Activated naive CD4-positive, alpha-beta T cell treated with anti-CD3 and anti-CD28 coated beads, Interleukin-2, amount 50 U/mL, for 72 hours (primary cell): ENCODE measurements around the gene PIGU. TPM values are rescaled to one million over a fixed set of nuclear protein-coding genes. Genes with fewer than 3 reads are reported as not detected.
A peak's percentile ranks its signal among the peaks of the same experiment; 100 is the strongest.

Experiments used
- ATAC-seq, 2 donors: fragments of 150-1000 bp; cut with Tn5 transposase; 2 replicates each; pipeline ENCODE4 v1.10.0; 2021; ENCODE audit warnings: mild to moderate bottlenecking in 2 of 2, moderate library complexity in 2 of 2
- DNase-seq, 2 donors: peaks; one replicate each; pipeline ENCODE4 v3.0.0; 2021 to 2022; ENCODE audit warnings: low spot score in 2 of 2
- H3K27ac Mint-ChIP-seq, 2 donors: one replicate each; pipeline ENCODE4 v1.8.0; 2022; ENCODE audit warnings: mild to moderate bottlenecking in 2 of 2, mixed read lengths in 2 of 2
- H3K36me3 Mint-ChIP-seq, 2 donors: one replicate each; pipeline ENCODE4 v1.8.0; 2022; ENCODE audit warnings: mixed read lengths in 2 of 2
- H3K9me3 Mint-ChIP-seq, 2 donors: one replicate each; pipeline ENCODE4 v1.8.0; 2022; ENCODE audit warnings: mixed read lengths in 2 of 2
- total RNA-seq, 2 donors: library from RNA; stranded (reverse); gene quantifications; one replicate each; pipeline ENCODE4 v1.2.3, GENCODE V29; 2022

PIGU gene
- total RNA-seq, 2 donors from 2014 or later = 13.2 to 20.6 TPM

- H3K27ac Mint-ChIP-seq = peak overlapping the region; percentile 85 to 89
- no peak for ATAC-seq
- H3K9me3 Mint-ChIP-seq = no peaks in the 10 kb centered on the region
- no peak for DNase-seq
- peaks cover 0 to 9% of the 10 kb centered on the region in 2 donors for H3K36me3 Mint-ChIP-seq
Observed at GRCh38 chr20:34579191-34579978, 97.5 kb downstream of the PIGU start.

- ATAC-seq (no peak), DNase-seq (no peak)
- H3K9me3 Mint-ChIP-seq = no peaks in the 10 kb centered on the region
- peaks cover 0 to 9% of the 10 kb centered on the region in 2 donors for H3K36me3 Mint-ChIP-seq
- no peak overlapping the region for H3K27ac Mint-ChIP-seq
Observed at GRCh38 chr20:34578521-34578920, 98.4 kb downstream of the PIGU start.

GRCh38 chr20:34578025-34578424 lies 98.9 kb downstream of the PIGU start:
- Mint-ChIP-seq H3K36me3 (peaks cover 0 to 9% of the 10 kb centered on the region in 2 donors), H3K27ac (no peak overlapping the region), H3K9me3 (no peaks in the 10 kb centered on the region)
- ATAC-seq (no peak), DNase-seq (no peak)

- no peak overlapping the region for H3K27ac Mint-ChIP-seq
- H3K36me3 Mint-ChIP-seq = peaks cover 0 to 9% of the 10 kb centered on the region in 2 donors
- ATAC-seq (no peak), DNase-seq (no peak)
- H3K9me3 Mint-ChIP-seq = no peaks in the 10 kb centered on the region
Observed at GRCh38 chr20:34577061-34577460, 99.8 kb downstream of the PIGU start.

GRCh38 chr20:34575756-34576155 lies 101.1 kb downstream of the PIGU start:
- no peak for DNase-seq
- H3K9me3 Mint-ChIP-seq = no peaks in the 10 kb centered on the region
- ATAC-seq = no peak
- H3K27ac Mint-ChIP-seq = no peak overlapping the region
- peaks cover 0 to 6% of the 10 kb centered on the region in 2 donors for H3K36me3 Mint-ChIP-seq

GRCh38 chr20:34575271-34575670 lies 101.6 kb downstream of the PIGU start:
- H3K36me3 Mint-ChIP-seq = peaks cover 0 to 6% of the 10 kb centered on the region in 2 donors
- no peak overlapping the region for H3K27ac Mint-ChIP-seq
- ATAC-seq (no peak), DNase-seq (no peak)
- no peaks in the 10 kb centered on the region for H3K9me3 Mint-ChIP-seq

- ATAC-seq (no peak), DNase-seq (no peak)
- H3K9me3 Mint-ChIP-seq = no peaks in the 10 kb centered on the region
- peaks cover 0 to 6% of the 10 kb centered on the region in 2 donors for H3K36me3 Mint-ChIP-seq
- H3K27ac Mint-ChIP-seq = peak overlapping the region in 1 of 2 donors; percentile 92
Observed at GRCh38 chr20:34574861-34575260, 102.0 kb downstream of the PIGU start.

GRCh38 chr20:34574426-34574825 lies 102.5 kb downstream of the PIGU start:
- peaks cover 0 to 6% of the 10 kb centered on the region in 2 donors for H3K36me3 Mint-ChIP-seq
- ATAC-seq (no peak), DNase-seq (no peak)
- peak overlapping the region in 1 of 2 donors; percentile 92 for H3K27ac Mint-ChIP-seq
- H3K9me3 Mint-ChIP-seq = no peaks in the 10 kb centered on the region

GRCh38 chr20:34573541-34574300 lies 103.2 kb downstream of the PIGU start:
- Mint-ChIP-seq H3K9me3 (no peaks in the 10 kb centered on the region), H3K36me3 (peaks cover 0 to 6% of the 10 kb centered on the region in 2 donors), H3K27ac (peak overlapping the region in 1 of 2 donors; percentile 40)
- ATAC-seq (no peak), DNase-seq (no peak)

- Mint-ChIP-seq H3K36me3 (peaks cover 0 to 6% of the 10 kb centered on the region in 2 donors), H3K9me3 (no peaks in the 10 kb centered on the region), H3K27ac (peak overlapping the region in 1 of 2 donors; percentile 86)
- no peak for ATAC-seq
- DNase-seq = no peak
Observed at GRCh38 chr20:34571753-34572152, 105.1 kb downstream of the PIGU start.

GRCh38 chr20:34570859-34571306 lies 106.0 kb downstream of the PIGU start:
- Mint-ChIP-seq H3K9me3 (no peaks in the 10 kb centered on the region), H3K36me3 (peaks cover 0 to 6% of the 10 kb centered on the region in 2 donors), H3K27ac (peak overlapping the region; percentile 70 to 86)
- DNase-seq (no peak), ATAC-seq (no peak)

- H3K9me3 Mint-ChIP-seq = no peaks in the 10 kb centered on the region
- DNase-seq = no peak
- H3K36me3 Mint-ChIP-seq = peaks cover 0 to 6% of the 10 kb centered on the region in 2 donors
- ATAC-seq = peak in 1 of 2 donors; percentile 26
- H3K27ac Mint-ChIP-seq = peak overlapping the region in 1 of 2 donors; percentile 92
Observed at GRCh38 chr20:34569598-34569997, 107.3 kb downstream of the PIGU start.

- ATAC-seq (no peak), DNase-seq (no peak)
- Mint-ChIP-seq H3K27ac (peak overlapping the region; percentile 62 to 71), H3K9me3 (no peaks in the 10 kb centered on the region), H3K36me3 (peaks cover 0 to 6% of the 10 kb centered on the region in 2 donors)
Observed at GRCh38 chr20:34567892-34568865, 108.7 kb downstream of the PIGU start.

- no peak for DNase-seq
- Mint-ChIP-seq H3K27ac (peak overlapping the region; percentile 68 to 71), H3K36me3 (peaks cover 0 to 6% of the 10 kb centered on the region in 2 donors), H3K9me3 (no peaks in the 10 kb centered on the region)
- ATAC-seq = no peak
Observed at GRCh38 chr20:34566978-34567891, 109.7 kb downstream of the PIGU start.

- DNase-seq (no peak), ATAC-seq (no peak)
- H3K27ac Mint-ChIP-seq = no peak overlapping the region
- no peaks in the 10 kb centered on the region for H3K9me3 Mint-ChIP-seq
- H3K36me3 Mint-ChIP-seq = no peaks in the 10 kb centered on the region
Observed at GRCh38 chr20:34564833-34565232, 112.1 kb downstream of the PIGU start.
